Uterus (tissue), 4 donors: ENCODE data around the gene EFNA4. TPM values are rescaled to one million over a fixed set of nuclear protein-coding genes. Genes with fewer than 3 reads are reported as not detected.
A peak's percentile ranks its signal among the peaks of the same experiment; 100 is the strongest.

Experiments
- DNase-seq, 2 donors: peaks; one replicate each; pipeline ENCODE4 v3.0.0-alpha.2; 2019 to 2020
- H3K27ac ChIP-seq, 2 donors: fragments of 200-600 bp; sonication (generic); 1 replicate in 1 of 2; 2 replicates in 1 of 2; pipeline ENCODE4 v1.5.1; 2016 to 2018
- H3K27me3 ChIP-seq, 2 donors: fragments of 200-600 bp; sonication (generic); one replicate each; pipeline ENCODE4 v1.5.1; 2018 to 2019; ENCODE audit warnings: control low read depth in 1 of 2
- H3K36me3 ChIP-seq, 2 donors: fragments of 200-600 bp; sonication (generic); one replicate each; pipeline ENCODE4 v1.5.1; 2019; ENCODE audit warnings: control low read depth in 1 of 2
- H3K4me1 ChIP-seq, 2 donors: fragments of 200-600 bp; sonication (generic); one replicate each; pipeline ENCODE4 v1.5.1; 2018 to 2019; ENCODE audit warnings: control low read depth in 1 of 2
- H3K4me3 ChIP-seq, 2 donors: fragments of 200-600 bp; sonication (generic); 1 replicate in 1 of 2; 2 replicates in 1 of 2; pipeline ENCODE4 v1.5.1; 2018 to 2019; ENCODE audit warnings: mild to moderate bottlenecking in 1 of 2
- H3K9me3 ChIP-seq, 2 donors: fragments of 200-600 bp; sonication (generic); one replicate each; pipeline ENCODE4 v1.5.1; 2019; ENCODE audit warnings: control low read depth in 1 of 2
- POLR2A ChIP-seq, 2 donors: fragments of 450-650 bp; IDR thresholded peaks; one replicate each; pipeline ENCODE4 v1.6.1; 2016; ENCODE audit warnings: antibody characterized with exemption in 2 of 2, mild to moderate bottlenecking in 1 of 2, moderate library complexity in 1 of 2
- intact Hi-C: fragments of 100-400 bp; cut with DNase I; formaldehyde crosslinking; loops from one replicate; pipeline ENCODE4 v1.15.1; 2023; ENCODE audit warnings: low total_unique reads
- total RNA-seq, 4 donors: library from RNA; depleted of rRNA in 3 of 4; stranded (reverse); fragments of >200 nt in 3 of 4; gene quantifications; one replicate each; pipeline versions ENCODE4 v1.1.0 to v1.2.4, GENCODE V29; 2014 to 2023
- TF ChIP-seq, protein P1 (sequence below), 4 experiments: fragments of 200-600 bp in 2 of 4; fragments of 450-650 bp in 2 of 4; sonication (generic) in 2 of 4; IDR thresholded peaks; one replicate each; pipeline ENCODE4 v1.5.1; 2016 to 2019; ENCODE audit warnings: antibody characterized with exemption in 4 of 4, mild to moderate bottlenecking in 2 of 4, moderate library complexity in 1 of 4
- donor health status: DM: yes; HTN: yes; CAD: no.

The EFNA4 gene
- total RNA-seq, 4 donors from 2014 or later, result 8.0 to 8.4 TPM; not detected in 2

DNA sequence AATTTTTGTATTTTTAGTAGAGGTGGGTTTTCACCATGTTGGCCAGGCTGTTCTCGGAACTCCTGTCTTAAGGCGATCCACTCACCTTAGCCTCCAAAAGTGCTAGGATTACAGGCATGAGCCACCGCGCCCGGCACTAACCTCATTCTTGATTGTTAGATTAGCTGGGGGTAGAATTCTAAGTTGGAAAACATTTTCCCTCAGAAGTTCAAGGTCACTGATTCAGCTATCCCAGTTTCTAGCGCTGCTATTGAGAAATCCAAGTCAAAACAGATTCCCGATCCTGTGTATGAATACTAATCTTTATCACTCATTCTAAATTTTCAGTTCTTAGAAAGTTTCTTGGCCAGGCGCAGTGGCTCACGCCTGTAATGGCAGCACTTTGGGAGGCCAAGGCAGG is 39.8 kb downstream of the EFNA4 start:
- H3K4me3 ChIP-seq, result no peak overlapping the region
- TF ChIP-seq, protein P1, sequence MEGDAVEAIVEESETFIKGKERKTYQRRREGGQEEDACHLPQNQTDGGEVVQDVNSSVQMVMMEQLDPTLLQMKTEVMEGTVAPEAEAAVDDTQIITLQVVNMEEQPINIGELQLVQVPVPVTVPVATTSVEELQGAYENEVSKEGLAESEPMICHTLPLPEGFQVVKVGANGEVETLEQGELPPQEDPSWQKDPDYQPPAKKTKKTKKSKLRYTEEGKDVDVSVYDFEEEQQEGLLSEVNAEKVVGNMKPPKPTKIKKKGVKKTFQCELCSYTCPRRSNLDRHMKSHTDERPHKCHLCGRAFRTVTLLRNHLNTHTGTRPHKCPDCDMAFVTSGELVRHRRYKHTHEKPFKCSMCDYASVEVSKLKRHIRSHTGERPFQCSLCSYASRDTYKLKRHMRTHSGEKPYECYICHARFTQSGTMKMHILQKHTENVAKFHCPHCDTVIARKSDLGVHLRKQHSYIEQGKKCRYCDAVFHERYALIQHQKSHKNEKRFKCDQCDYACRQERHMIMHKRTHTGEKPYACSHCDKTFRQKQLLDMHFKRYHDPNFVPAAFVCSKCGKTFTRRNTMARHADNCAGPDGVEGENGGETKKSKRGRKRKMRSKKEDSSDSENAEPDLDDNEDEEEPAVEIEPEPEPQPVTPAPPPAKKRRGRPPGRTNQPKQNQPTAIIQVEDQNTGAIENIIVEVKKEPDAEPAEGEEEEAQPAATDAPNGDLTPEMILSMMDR (IDR thresholded peaks at IDR 0.05), result no peak
- no peak for TF ChIP-seq POLR2A (IDR thresholded peaks at IDR 0.05)
- no peaks in the 10 kb centered on the region for H3K4me1 ChIP-seq
- DNase-seq, result no peak
- intact Hi-C loops, result no loop called here
- H3K36me3 ChIP-seq, result no peaks in the 10 kb centered on the region
- H3K27ac ChIP-seq, result no peak overlapping the region
- no peaks in the 10 kb centered on the region for H3K27me3 ChIP-seq
- H3K9me3 ChIP-seq, result no peaks in the 10 kb centered on the region

DNA sequence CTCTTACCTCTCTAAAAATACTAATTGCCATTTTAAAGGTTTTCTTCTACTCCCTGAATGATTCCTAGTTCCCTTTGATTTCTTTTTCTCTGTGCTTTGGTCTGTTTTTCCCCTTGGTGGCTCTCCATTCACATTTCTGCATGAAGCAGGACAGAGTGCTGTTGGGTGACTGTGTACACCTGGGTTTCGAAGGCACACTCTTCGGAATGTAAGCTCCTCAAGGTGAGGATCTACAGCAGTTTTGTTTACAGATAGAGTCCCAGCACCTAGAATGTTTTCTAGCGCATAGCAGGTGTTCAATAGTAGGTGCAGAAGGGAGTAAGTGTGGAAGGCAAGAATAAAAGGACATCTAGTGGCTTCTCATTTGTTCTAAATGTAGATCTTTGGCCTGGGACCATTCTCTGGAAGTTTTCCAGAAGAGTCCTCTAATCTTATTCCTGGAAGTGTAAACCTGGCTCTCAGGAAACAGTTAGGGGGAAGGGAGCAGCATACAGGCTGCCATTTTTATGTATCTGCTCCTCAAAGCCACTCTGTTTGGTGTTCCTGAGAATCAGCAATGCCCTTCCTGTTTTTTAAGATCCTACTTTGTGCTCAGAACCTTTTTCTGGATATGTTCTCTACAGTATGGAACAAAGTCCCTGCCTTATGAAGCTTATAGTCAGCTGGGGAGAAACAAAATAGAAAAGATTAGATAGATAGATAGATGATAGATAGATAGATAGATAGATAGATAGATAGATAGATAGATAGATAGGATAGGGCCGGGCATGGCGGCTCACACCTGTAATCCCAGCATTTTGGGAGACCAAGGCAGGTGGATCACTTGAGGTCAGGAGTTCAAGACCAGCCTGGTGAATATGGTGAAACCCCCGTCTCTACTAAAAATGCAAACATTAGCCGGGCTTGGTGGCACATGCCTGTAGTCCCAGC is 41.3 kb downstream of the EFNA4 start:
- intact Hi-C loops, result no loop called here
- no peak for DNase-seq
- no peak overlapping the region for H3K27ac ChIP-seq

DNA sequence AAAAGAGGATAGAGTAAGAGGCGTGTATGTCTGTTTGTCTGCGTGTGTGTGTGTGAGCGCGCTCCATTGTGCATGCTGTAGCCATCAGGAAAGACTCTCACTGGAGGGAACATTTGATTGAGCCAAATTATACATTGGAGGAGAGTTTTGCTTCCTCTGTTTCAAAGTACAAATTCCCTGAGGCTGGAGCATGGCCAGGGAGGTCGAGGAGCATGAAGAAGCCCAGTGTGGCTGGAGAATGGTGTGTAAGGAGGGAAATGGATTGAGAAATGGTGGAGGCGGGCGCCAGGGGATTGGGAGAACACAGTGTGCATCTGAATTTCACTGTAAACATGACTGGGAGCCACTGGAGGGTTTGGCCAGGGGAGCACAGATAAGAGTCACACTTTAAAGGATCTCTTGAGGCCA is 42.1 kb downstream of the EFNA4 start:
- H3K4me1 ChIP-seq, result no peaks in the 10 kb centered on the region
- intact Hi-C loops, result no loop called here
- H3K4me3 ChIP-seq, result no peak overlapping the region
- DNase-seq, result no peak
- H3K27me3 ChIP-seq, result no peaks in the 10 kb centered on the region
- TF ChIP-seq, protein P1 (IDR thresholded peaks at IDR 0.05), result no peak
- no peak for TF ChIP-seq POLR2A (IDR thresholded peaks at IDR 0.05)
- no peaks in the 10 kb centered on the region for H3K9me3 ChIP-seq
- no peak overlapping the region for H3K27ac ChIP-seq
- H3K36me3 ChIP-seq, result no peaks in the 10 kb centered on the region

More for the DNA sequence above, 41.3 kb downstream of the EFNA4 start:
- Histone ChIP-seq H3K36me3 (no peaks in the 10 kb centered on the region), H3K27me3 (no peaks in the 10 kb centered on the region), H3K4me1 (no peaks in the 10 kb centered on the region), H3K4me3 (no peak overlapping the region), H3K9me3 (no peaks in the 10 kb centered on the region)
- TF ChIP-seq, protein P1 (IDR thresholded peaks at IDR 0.05), result peak in 1 of 4 experiments; percentile 4
- no peak for TF ChIP-seq POLR2A (IDR thresholded peaks at IDR 0.05)

DNA sequence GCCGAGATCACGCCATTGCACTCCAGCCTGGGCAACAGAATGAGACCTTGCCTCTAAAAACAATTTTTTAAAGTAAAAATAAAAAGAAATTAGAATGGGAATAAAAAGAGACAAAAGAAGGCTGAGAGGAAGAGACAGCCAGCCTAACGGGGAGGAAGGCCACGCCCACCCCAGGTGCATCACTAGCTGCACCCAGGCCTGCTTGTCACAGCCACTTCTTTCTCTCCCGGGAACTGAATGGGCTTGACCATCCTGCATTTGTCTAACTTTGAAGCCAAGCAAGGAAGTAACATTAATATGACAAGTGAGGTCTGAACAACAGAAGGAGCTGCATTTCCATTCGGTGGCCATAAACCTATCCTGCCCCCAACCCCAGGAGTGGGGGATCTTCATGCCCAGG is 43.3 kb downstream of the EFNA4 start:
- intact Hi-C loops, result no loop called here
- TF ChIP-seq POLR2A (IDR thresholded peaks at IDR 0.05), result no peak
- TF ChIP-seq, protein P1 (IDR thresholded peaks at IDR 0.05), result no peak
- no peak overlapping the region for H3K27ac ChIP-seq
- no peaks in the 10 kb centered on the region for H3K9me3 ChIP-seq
- H3K27me3 ChIP-seq, result no peaks in the 10 kb centered on the region
- DNase-seq, result no peak
- no peaks in the 10 kb centered on the region for H3K4me1 ChIP-seq
- no peak overlapping the region for H3K4me3 ChIP-seq
- H3K36me3 ChIP-seq, result no peaks in the 10 kb centered on the region
